ENCODE data around the gene CCL1.

DNA sequence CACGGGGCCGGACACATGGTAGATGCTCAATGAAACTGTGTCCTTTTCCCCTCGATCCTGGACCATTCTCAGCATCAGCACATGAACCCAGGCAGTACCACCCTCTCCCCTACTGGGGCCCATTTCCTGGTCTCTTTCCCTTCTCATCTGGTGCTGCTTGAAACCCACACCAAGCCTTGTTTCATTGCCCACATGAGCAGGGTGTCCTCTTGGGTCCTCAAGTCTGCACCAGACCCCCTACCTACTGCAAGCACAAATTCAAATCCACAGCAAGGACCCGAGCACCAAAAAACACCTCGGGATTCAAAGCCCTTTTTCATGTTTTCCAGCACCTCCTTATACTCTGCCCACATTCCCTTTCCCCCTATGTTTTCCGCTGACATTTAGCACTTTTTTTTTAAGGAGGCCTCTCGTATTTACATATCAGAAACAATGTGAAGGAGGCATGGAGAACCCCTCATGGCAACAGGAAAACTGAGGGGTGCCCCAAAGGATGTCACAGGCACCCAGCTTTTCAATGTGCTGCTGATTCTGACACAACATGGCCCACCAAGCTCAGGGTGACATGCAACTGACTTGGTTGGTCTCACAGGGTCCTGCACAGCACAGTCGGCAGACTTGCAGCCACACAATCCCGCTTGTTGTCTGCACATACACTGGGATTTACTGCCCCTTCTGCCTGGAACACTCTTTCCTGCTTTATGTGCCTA lies 4.6 kb upstream of the CCL1 start:
- TF ChIP-seq POLR2A (IDR thresholded peaks at IDR 0.05) (no peak), POLR2AphosphoS5 (IDR thresholded peaks at IDR 0.05; ENCODE audit: insufficient read depth in 1 of 2, low read depth in 1 of 2) (no peak)
- TF ChIP-seq, protein P1, sequence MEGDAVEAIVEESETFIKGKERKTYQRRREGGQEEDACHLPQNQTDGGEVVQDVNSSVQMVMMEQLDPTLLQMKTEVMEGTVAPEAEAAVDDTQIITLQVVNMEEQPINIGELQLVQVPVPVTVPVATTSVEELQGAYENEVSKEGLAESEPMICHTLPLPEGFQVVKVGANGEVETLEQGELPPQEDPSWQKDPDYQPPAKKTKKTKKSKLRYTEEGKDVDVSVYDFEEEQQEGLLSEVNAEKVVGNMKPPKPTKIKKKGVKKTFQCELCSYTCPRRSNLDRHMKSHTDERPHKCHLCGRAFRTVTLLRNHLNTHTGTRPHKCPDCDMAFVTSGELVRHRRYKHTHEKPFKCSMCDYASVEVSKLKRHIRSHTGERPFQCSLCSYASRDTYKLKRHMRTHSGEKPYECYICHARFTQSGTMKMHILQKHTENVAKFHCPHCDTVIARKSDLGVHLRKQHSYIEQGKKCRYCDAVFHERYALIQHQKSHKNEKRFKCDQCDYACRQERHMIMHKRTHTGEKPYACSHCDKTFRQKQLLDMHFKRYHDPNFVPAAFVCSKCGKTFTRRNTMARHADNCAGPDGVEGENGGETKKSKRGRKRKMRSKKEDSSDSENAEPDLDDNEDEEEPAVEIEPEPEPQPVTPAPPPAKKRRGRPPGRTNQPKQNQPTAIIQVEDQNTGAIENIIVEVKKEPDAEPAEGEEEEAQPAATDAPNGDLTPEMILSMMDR (IDR thresholded peaks at IDR 0.05), result no peak
